Liver (tissue), 9 donors: ENCODE measurements around the gene EVC2. TPM values are rescaled to one million over a fixed set of nuclear protein-coding genes. Genes with fewer than 3 reads are reported as not detected.

Experiments
- DNase-seq: peaks from one replicate; pipeline ENCODE4 v3.0.0-alpha.2; 2017; ENCODE audit warnings: low spot score
- H3K27ac ChIP-seq, 2 donors: one replicate each; pipeline ENCODE4 v1.7.0; 2013; ENCODE audit warnings: inconsistent platforms in 2 of 2, low read length in 2 of 2, control low read depth in 1 of 2, low read depth in 1 of 2, mild to moderate bottlenecking in 1 of 2
- H3K27me3 ChIP-seq, 4 donors: one replicate each; pipeline versions ENCODE4 v1.6.1 to v1.7.0; 2013; ENCODE audit warnings: low read length in 3 of 4, inconsistent platforms in 1 of 4, mild to moderate bottlenecking in 1 of 4, moderate library complexity in 1 of 4; ENCODE audit not compliant: control insufficient read depth in 4 of 4, insufficient read depth in 4 of 4
- H3K36me3 ChIP-seq, 4 donors: one replicate each; pipeline versions ENCODE4 v1.6.1 to v1.7.0; 2013; ENCODE audit warnings: low read length in 3 of 4, mild to moderate bottlenecking in 3 of 4, low read depth in 1 of 4, moderate library complexity in 1 of 4; ENCODE audit not compliant: control insufficient read depth in 4 of 4, insufficient read depth in 3 of 4
- H3K4me1 ChIP-seq, 4 donors: one replicate each; pipeline versions ENCODE4 v1.6.1 to v1.7.0; 2013; ENCODE audit warnings: low read length in 3 of 4, mild to moderate bottlenecking in 3 of 4, moderate library complexity in 1 of 4; ENCODE audit not compliant: control insufficient read depth in 4 of 4, insufficient read depth in 4 of 4
- H3K4me3 ChIP-seq, 3 donors: one replicate each; pipeline versions ENCODE4 v1.6.1 to v1.7.0; 2013; ENCODE audit warnings: low read length in 3 of 3, control low read depth in 1 of 3, low read depth in 1 of 3, mild to moderate bottlenecking in 1 of 3
- H3K9ac ChIP-seq, 2 donors: one replicate each; pipeline ENCODE4 v1.7.0; 2013; ENCODE audit warnings: low read length in 2 of 2, mild to moderate bottlenecking in 2 of 2, moderate library complexity in 2 of 2, control low read depth in 1 of 2, low read depth in 1 of 2
- H3K9me3 ChIP-seq, 4 donors: one replicate each; pipeline versions ENCODE4 v1.6.1 to v1.7.0; 2013; ENCODE audit warnings: low read length in 3 of 4; ENCODE audit not compliant: control insufficient read depth in 4 of 4
- ATF3 ChIP-seq: IDR thresholded peaks from 2 replicates; pipeline ENCODE4 v1.6.1; 2016; ENCODE audit warnings: antibody characterized with exemption
- EGR1 ChIP-seq, 2 donors: IDR thresholded peaks; 2 replicates each; pipeline ENCODE4 v1.6.1; 2016 to 2018; ENCODE audit warnings: antibody characterized with exemption in 2 of 2, low read depth in 2 of 2
- FOXA1 ChIP-seq: IDR thresholded peaks from 2 replicates; pipeline ENCODE4 v1.6.1; 2016; ENCODE audit warnings: antibody characterized with exemption
- FOXA2 ChIP-seq: IDR thresholded peaks from 2 replicates; pipeline ENCODE4 v1.6.1; 2016; ENCODE audit warnings: antibody characterized with exemption
- GABPA ChIP-seq, 2 donors: IDR thresholded peaks in 1 of 2; conservative IDR thresholded peaks in 1 of 2; 2 replicates each; pipeline ENCODE4 v1.6.1; 2016; ENCODE audit warnings: antibody characterized with exemption in 2 of 2, mild to moderate bottlenecking in 1 of 2, moderate library complexity in 1 of 2
- HNF4A ChIP-seq, 2 donors: conservative IDR thresholded peaks; 2 replicates each; pipeline ENCODE4 v1.6.1; 2016; ENCODE audit warnings: antibody characterized with exemption in 2 of 2, mild to moderate bottlenecking in 2 of 2
- HNF4G ChIP-seq: IDR thresholded peaks from 2 replicates; pipeline ENCODE4 v1.6.1; 2016; ENCODE audit warnings: antibody characterized with exemption
- JUND ChIP-seq, 2 donors: IDR thresholded peaks; 2 replicates each; pipeline ENCODE4 v1.6.1; 2016; ENCODE audit warnings: antibody characterized with exemption in 2 of 2
- MAX ChIP-seq: IDR thresholded peaks from 2 replicates; pipeline ENCODE4 v1.6.1; 2016; ENCODE audit warnings: antibody characterized with exemption
- NR2F2 ChIP-seq: IDR thresholded peaks from 2 replicates; pipeline ENCODE4 v1.6.1; 2016; ENCODE audit warnings: antibody characterized with exemption
- RAD21 ChIP-seq, 2 donors: IDR thresholded peaks; 2 replicates each; pipeline ENCODE4 v1.6.1; 2016; ENCODE audit warnings: antibody characterized with exemption in 2 of 2, mild to moderate bottlenecking in 2 of 2
- REST ChIP-seq: IDR thresholded peaks from 2 replicates; pipeline ENCODE4 v1.6.1; 2016; ENCODE audit warnings: antibody characterized with exemption, mild to moderate bottlenecking
- RXRA ChIP-seq, 2 donors: IDR thresholded peaks; 2 replicates each; pipeline ENCODE4 v1.6.1; 2017 to 2018; ENCODE audit warnings: antibody characterized with exemption in 2 of 2, mild to moderate bottlenecking in 1 of 2
- SP1 ChIP-seq: IDR thresholded peaks from 2 replicates; pipeline ENCODE4 v1.6.1; 2018; ENCODE audit warnings: antibody characterized with exemption, mild to moderate bottlenecking
- TAF1 ChIP-seq: conservative IDR thresholded peaks from 2 replicates; pipeline ENCODE4 v1.6.1; 2016; ENCODE audit warnings: antibody characterized with exemption, mild to moderate bottlenecking
- YY1 ChIP-seq: IDR thresholded peaks from 2 replicates; pipeline ENCODE4 v1.6.1; 2016; ENCODE audit warnings: antibody characterized with exemption, mild to moderate bottlenecking
- ZBTB33 ChIP-seq: IDR thresholded peaks from 2 replicates; pipeline ENCODE4 v1.6.1; 2016; ENCODE audit warnings: antibody characterized with exemption
- WGBS: extraction: QIAGEN DNeasy Blood & Tissue Kit; methylation state at CpG from one replicate; pipeline ENCODE4 v1.1.7; 2013; 5-methylcytosine and 5-hydroxymethylcytosine counted together
- polyA plus RNA-seq, 2 donors: library from polyadenylated mRNA; stranded (reverse) in 1 of 2; unstranded in 1 of 2; fragments of 200-250 nt in 1 of 2; fragments of >200 nt in 1 of 2; fragmentation: Nextera tagmentation in 1 of 2; extraction: Ambion mirVana in 1 of 2; gene quantifications; one replicate each; pipeline versions ENCODE4 v1.2.1 to v1.2.3, GENCODE V29; 2013 to 2015
- total RNA-seq, 2 donors: library from RNA; depleted of rRNA; stranded (reverse); fragments of >200 nt; gene quantifications; one replicate each; pipeline ENCODE4 v1.2.3, GENCODE V29; 2014
- TF ChIP-seq, protein P1 (sequence below): fragments of 150-350 bp; IDR thresholded peaks from 2 replicates; pipeline ENCODE4 v1.5.1; 2017; ENCODE audit warnings: improper control_type of control experiment, low read depth, low read length; ENCODE audit not compliant: missing input control
- donor health status: healthy.
- donor health status: healthy.
- donor health status: healthy.
- donor health status: healthy.
- donor health status: healthy.

The EVC2 gene
- total and polyA plus RNA-seq, 4 donors = 0.26 to 1.3 (median 0.57) TPM

GRCh38 chr4:5754529-5754881, 46.1 kb upstream of the EVC2 start:
- Histone ChIP-seq H3K27me3 (no peaks in the 10 kb centered on the region), H3K27ac (no peak overlapping the region), H3K4me3 (no peak overlapping the region), H3K36me3 (peaks cover 0 to 34% (median under 1%) of the 10 kb centered on the region in 4 donors), H3K9ac (no peak overlapping the region), H3K4me1 (no peaks in the 10 kb centered on the region), H3K9me3 (no peaks in the 10 kb centered on the region)
- WGBS = 95% methylated on average over 8 of the region's 8 CpGs
- TF ChIP-seq EGR1 (IDR thresholded peaks at IDR 0.05; ENCODE audit: low read depth in 2 of 2) = no peak
- TF ChIP-seq REST = no peak
- TF ChIP-seq RXRA (IDR thresholded peaks at IDR 0.05) = no peak
- TF ChIP-seq TAF1 = no peak
- no peak for TF ChIP-seq JUND (IDR thresholded peaks at IDR 0.05)
- no peak for TF ChIP-seq NR2F2
- TF ChIP-seq ATF3 = no peak
- no peak for TF ChIP-seq FOXA2
- no peak for TF ChIP-seq MAX
- no peak for TF ChIP-seq SP1
- TF ChIP-seq HNF4A (conservative IDR thresholded peaks at IDR 0.05) = no peak
- no peak for TF ChIP-seq YY1
- TF ChIP-seq RAD21 (IDR thresholded peaks at IDR 0.05) = no peak
- TF ChIP-seq FOXA1 = no peak
- no peak for TF ChIP-seq ZBTB33
- no peak for TF ChIP-seq HNF4G
- TF ChIP-seq, protein P1, sequence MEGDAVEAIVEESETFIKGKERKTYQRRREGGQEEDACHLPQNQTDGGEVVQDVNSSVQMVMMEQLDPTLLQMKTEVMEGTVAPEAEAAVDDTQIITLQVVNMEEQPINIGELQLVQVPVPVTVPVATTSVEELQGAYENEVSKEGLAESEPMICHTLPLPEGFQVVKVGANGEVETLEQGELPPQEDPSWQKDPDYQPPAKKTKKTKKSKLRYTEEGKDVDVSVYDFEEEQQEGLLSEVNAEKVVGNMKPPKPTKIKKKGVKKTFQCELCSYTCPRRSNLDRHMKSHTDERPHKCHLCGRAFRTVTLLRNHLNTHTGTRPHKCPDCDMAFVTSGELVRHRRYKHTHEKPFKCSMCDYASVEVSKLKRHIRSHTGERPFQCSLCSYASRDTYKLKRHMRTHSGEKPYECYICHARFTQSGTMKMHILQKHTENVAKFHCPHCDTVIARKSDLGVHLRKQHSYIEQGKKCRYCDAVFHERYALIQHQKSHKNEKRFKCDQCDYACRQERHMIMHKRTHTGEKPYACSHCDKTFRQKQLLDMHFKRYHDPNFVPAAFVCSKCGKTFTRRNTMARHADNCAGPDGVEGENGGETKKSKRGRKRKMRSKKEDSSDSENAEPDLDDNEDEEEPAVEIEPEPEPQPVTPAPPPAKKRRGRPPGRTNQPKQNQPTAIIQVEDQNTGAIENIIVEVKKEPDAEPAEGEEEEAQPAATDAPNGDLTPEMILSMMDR = no peak
- no peak for TF ChIP-seq GABPA (IDR thresholded peaks at IDR 0.05 in 1 of 2, conservative IDR thresholded peaks at IDR 0.05 in 1 of 2)
- DNase-seq = no peak
